GM18505 (cell line): ENCODE results near the gene LELP1.

Experiments used
- ATAC-seq: cut with Tn5 transposase; IDR thresholded peaks from one replicate; pipeline ENCODE4 v1.9.1; 2021; ENCODE audit not compliant: unreplicated experiment
- POLR2A ChIP-seq: IDR thresholded peaks from 4 replicates; pipeline ENCODE4 v1.6.1; 2011; ENCODE audit warnings: borderline replicate concordance; ENCODE audit not compliant: insufficient read depth, insufficient read length; ENCODE audit errors: extremely low read depth

Gene LELP1

DNA sequence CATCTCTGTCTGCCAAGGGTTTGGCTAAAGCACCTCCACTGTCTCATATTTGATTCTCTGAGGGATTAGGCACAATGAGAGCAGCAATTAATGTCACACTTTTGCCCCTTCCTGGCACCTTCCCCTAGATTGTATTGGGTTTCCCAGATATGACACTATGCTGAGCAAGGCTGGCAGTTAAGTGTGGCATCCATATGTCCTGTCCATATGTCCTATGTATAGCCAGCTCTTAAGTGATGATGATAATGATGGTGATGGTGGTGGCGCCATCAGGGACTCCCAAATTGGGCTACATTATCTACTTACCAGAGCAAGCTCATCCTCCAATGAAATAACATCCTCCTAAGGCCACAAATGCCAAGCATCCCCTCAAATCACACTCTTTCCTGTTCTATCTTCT, 42.8 kb downstream of the LELP1 start:
- TF ChIP-seq POLR2A = no peak

DNA sequence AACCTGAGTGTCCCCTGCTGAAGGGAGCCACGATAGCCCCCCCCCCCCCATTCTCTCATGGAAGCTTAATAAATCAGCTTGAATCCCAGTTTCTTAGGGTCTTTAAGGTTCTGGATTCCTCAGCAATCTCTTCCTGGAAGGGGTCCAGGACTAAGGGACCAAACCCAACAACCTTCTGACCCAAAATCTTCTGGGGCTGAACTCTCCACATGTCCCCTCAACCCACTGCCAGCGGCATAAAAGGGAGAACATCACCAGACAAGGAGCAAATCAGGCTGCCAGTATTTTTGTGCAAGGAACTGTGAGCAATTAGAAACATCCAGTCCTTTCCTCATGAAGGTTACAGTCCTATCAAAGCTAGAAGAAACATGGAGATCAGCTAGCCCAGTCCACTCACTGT, 43.6 kb downstream of the LELP1 start:
- TF ChIP-seq POLR2A = no peak
- ATAC-seq = no peak

More for the DNA sequence above, 42.8 kb downstream of the LELP1 start:
- no peak for ATAC-seq

DNA sequence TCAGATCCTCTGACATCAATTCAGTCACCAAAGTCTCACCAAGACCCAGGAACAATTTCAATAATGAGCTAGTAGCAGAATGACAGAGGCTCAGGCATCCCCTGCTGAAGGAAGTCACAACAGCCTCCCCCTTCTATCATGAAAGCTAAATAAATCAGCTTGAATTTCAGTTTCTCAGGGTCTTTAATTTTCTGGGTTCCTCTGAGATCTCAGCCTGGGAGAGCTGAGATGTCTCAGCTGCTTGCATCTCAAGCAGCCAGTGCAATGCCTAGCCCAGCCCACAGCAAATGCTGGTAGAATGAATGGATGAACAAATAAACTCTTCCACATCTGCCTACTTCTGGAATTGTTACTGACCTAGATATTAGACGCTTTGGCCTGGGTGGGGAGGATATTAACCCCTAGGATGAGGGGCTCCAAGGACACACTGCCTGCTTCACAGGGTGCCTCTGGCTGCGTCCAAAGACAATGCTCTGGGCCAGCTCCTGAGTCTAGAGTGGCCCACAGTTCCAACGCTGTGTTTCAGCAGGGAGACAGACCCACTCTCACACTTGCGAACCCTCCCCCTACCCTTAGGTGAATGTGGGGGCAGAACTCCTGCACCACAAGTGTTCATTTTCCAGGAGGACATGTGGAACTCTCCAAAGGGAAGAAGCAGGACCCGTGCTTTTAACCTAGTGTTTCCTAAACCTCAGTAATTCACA, 45.1 kb downstream of the LELP1 start:
- no peak for ATAC-seq
- no peak for TF ChIP-seq POLR2A

DNA sequence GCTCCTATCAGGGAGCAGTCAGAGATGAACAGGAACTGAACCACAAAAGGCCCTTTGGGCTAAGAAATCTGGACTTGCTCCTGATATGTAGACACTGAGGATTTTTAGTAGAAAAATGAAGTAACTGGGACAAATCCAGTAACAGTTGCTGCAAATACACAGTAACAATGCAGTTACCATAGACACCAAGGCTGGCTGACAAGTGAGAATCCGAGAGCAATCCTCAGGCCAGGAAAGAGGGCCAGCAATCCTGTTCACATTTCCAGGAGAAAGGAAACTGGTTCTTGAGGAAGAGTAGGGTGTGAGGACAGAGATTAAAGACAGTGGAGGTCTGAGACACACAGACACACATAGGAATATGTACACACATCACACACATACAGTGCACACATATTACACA, 46.9 kb downstream of the LELP1 start:
- TF ChIP-seq POLR2A = no peak

DNA sequence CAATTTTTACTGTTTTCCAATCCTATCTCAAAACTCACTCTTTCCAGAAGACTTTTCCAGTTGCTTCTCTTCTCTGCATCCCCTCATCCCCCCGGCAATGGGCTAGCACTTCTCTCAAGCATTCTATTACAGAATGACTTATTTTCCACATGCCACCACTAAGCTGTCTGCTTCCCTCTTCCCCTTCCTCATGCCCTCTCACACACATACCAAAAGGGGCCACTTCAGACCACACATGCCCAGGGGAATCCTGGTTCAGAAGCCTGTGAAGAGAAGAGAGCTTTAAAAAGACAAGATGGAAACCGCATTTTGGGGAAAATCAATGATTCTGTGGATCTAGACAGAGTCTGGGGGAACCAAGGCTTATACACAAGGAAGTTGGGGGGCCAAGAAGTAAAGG, 47.9 kb downstream of the LELP1 start:
- TF ChIP-seq POLR2A = no peak
- ATAC-seq = no peak

More for the DNA sequence above, 46.9 kb downstream of the LELP1 start:
- ATAC-seq = no peak

DNA sequence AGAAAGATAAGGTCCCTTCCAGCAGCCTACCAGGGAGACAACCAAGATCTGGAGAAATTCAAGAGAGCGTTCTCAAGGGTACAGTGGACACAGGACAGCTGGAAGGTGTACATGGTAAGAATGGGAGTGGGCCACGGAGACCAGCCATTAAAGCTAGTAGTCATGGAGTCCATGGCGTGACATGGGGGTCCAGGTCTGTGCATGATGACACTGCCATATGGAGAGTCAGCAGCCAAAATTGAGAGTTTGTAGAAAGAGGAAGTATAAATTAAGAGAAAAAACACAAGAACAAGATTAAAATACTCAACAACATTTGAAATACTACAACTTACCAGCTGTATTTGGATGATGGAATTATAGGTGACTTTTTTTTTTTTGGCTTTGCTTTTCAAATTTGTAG, 48.3 kb downstream of the LELP1 start:
- no peak for ATAC-seq
- no peak for TF ChIP-seq POLR2A

DNA sequence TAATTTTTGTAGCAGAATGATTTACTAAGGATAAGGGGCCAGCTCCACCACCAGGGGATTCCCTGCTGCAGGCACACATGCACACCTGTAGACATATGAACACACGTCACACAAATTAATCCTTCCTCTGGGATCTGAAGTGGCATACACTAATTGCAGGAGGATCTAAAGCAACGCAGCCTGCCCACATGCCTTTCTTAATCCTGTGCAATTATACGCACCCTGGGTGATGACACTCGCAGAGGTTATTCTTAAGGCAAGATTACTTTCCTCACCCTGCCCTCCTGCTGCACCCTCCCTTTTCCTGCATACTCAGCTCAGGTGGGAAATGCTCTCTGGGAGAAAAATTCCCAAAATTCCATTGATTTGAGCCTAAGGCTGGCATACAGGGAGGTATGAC, 48.8 kb downstream of the LELP1 start:
- ATAC-seq = no peak

DNA sequence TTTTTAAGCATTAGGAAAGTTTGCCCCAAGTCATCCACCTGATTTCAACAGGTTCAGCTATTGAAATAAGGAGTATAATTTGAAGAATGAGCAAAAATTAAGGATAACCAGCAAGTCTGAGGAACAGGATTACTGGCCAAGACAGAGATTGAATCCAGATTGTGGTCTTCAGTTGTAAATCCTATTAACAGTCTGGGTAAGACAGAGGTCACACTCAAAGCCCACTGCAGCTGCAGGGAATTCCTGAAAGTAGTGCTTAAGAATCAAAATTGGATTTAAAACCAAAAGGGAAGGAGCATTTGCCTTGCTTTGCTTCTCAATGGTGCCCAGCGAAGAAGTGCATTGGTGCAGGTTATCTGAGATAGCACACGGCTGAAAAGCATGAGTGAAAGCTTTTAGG, 49.8 kb downstream of the LELP1 start:
- ATAC-seq = no peak
- TF ChIP-seq POLR2A = no peak

More for the DNA sequence above, 48.8 kb downstream of the LELP1 start:
- no peak for TF ChIP-seq POLR2A

DNA sequence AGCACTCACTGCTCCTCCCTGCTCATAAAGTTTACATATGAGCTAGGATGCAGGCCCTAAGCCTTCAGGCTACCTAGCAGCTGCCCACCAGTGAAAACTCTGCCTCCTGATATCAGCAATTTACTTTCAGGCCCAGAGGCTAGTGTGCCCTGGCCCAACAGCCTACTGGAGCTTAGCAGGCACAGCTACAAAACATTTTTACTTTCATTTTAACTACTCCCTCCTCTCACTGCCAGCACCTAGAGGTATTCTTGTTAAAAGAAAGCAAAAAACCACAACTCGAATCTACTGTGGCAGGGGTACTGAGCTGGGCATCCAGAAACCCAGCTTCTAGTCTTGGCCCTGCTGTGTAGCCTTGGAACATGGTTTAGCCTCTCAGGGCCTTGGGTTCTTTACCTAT, 50.5 kb downstream of the LELP1 start:
- ATAC-seq = no peak
- no peak for TF ChIP-seq POLR2A
